ENCODE measurements around the gene EMSY.
"Not testable (repeated sequence)": the region's sequence is repeated elsewhere in the genome, so short reads cannot be mapped to it uniquely, and the experiment has no call there.

EMSY gene

GRCh38 chr11:76589477-76589876 lies 144.7 kb downstream of the EMSY start:
- TF ChIP-seq ZFX (IDR thresholded peaks at IDR 0.05) (no peak), CTCF (conservative IDR thresholded peaks at IDR 0.05) (no peak)
- H3K27ac ChIP-seq = no peak overlapping the region

DNA sequence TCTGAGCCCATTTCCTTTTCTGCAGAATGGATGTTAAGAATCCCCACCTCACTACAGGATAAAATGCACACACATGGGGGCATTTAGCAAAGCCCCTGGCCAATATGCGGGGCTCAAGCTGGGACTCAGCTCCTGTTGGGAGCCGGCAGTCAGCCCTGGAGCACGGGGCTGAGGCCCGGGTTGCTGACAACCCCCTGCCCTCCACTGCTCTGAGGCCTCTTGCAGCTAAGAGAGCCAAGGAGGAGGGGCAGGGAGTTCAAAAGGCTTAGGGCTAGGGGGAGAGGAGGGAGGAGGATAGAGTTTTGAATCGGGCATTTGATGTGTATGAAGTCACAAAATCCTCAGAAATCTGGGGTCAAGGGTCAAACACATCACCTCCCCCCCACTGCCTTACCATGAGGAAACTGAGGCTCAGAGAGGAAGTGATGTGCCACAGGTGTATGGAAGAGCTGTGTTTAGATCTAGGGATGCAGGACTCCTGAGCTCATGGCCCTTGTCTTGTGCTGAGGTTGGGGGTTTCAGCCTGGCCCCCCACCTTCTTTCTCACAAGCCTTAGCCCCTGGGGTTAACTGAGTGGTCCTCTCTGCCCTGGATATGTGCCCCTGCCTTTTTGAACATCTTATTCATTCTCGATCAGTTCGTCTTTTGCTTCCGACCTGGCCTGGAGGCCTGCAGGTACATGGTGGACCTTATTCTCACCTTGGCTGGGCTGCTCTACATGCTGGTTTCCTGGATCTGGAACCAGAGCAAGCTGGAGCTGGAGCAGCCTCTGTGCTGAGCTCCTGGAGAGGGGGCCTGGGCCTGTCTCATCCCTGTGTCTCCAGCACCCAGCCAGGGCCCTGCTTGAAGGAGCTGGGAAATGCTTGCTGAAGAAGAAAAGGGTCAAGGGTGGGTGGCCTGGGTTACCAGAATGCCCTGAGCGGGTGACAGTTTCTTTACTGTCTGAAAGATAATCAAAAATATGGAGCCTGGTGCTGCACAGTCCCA lies 145.4 kb downstream of the EMSY start:
- TF ChIP-seq ZFX (IDR thresholded peaks at IDR 0.05) (no peak), CTCF (conservative IDR thresholded peaks at IDR 0.05) (no peak)
- no peak overlapping the region for H3K27ac ChIP-seq

GRCh38 chr11:76591416-76591815 lies 146.6 kb downstream of the EMSY start:
- no peak overlapping the region for H3K27ac ChIP-seq
- TF ChIP-seq ZFX (IDR thresholded peaks at IDR 0.05) (no peak), CTCF (conservative IDR thresholded peaks at IDR 0.05) (no peak)

DNA sequence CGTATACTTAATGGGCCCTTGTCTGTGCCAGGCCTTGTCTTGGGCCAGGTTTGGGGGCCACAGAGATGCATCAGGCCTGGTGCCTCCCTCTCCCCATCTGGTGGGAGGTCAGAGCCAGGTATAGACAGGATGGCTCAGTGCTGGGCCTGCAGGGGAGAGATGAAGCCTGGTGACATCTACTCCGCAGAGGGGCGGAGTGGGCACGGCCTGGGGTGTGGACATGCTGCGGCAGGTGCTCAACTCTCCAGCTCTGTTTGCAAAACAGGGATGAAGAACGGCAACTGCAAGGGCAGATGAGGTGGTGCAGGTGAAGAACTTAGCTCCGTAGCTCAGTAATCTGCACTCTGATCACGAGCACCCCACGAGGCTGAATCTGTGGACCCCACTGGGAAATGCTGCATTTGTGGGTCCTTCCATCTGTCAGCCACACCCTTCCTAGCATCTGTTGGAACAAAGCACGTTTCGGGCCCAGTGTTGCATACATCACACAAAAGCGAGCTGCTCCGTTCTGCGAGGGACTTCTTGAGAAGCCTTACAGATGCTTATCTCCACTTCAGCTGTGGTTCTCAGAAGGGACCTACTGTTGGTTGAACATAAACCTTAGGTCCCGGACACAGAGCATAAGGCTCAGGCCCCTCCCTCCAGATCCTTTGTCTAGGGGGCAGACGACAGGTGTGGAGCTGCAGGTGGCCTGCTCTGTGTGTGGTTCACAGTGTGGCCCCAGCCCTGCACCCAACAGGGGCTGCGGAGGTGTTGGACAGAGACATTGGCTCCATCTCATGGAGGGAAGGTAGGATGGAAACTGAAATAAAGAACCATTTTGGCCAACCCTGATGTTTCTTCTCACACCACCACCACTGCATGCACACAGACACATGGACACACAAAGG lies 147.5 kb downstream of the EMSY start:
- H3K27ac ChIP-seq = no peak overlapping the region
- TF ChIP-seq CTCF (conservative IDR thresholded peaks at IDR 0.05) (no peak), ZFX (IDR thresholded peaks at IDR 0.05) (no peak)

DNA sequence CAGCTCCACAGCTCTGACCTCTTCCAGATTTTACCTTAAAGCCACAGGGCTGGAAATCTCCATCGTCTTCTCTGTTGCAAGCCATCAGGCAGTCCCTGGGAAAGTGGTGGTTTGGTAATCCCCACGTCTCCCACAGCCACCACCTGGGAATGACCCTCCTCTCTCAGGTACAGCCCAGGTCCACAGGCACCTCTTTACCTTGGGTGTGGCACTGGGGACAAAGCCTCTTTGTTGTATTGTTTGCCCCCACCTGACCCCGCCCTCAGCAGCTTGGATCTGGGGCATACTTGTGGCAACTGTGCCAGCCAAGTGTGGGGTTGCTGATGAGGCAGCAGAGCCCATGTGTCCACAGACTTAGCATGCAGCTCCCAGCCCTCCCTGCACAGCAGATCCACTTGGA lies 148.1 kb downstream of the EMSY start:
- TF ChIP-seq ZFX (IDR thresholded peaks at IDR 0.05) = no peak
- no peak for TF ChIP-seq CTCF (conservative IDR thresholded peaks at IDR 0.05)
- H3K27ac ChIP-seq = no peak overlapping the region

DNA sequence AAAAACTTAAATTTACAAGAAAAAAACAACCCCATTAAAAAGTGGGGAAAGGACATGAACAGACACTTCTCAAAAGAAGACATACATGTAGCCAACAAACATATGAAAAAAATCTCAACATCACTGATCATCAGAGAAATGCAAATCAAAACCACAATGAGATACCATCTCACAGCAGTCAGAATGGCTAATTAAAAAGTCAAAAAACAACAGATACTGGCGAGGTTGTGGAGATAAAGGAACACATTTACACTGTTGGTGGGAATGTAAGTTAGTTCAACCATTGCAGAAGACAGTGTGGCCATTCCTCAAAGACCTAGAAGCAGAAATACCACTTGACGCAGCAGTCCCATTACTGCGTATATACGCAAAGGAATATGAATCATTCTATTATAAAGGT lies 150.3 kb downstream of the EMSY start:
- H3K27ac ChIP-seq = not testable (repeated sequence)

DNA sequence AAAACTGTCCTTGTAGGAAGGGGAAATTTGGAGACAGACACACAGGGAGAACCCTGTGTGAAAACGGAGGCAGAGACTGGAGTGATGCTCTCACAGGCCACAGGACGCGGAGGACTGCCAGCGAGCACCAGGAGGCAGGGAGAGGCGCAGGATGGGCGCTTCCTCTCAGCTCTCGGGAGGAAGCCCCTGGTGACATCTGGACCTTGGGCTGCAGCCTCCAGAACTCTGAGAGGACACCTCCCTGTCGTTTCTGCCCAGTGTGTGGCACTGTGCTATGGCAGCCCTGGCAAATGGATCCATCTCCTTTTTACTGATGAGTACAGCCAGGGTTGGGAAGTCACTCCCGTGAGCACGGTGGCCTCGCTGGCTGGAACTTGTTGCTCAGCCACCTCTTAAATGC lies 151.8 kb downstream of the EMSY start:
- no peak overlapping the region for H3K27ac ChIP-seq
- TF ChIP-seq ZFX (IDR thresholded peaks at IDR 0.05) = no peak
